NCI-H2227 (cell line): Measurements from ENCODE around the gene PTPRR.

Experiments
- DNase-seq: peaks from one replicate; lab custom pipeline; 2025; ENCODE audit not compliant: unreplicated experiment; lab: John Stamatoyannopoulos, UW

PTPRR gene

GRCh38 chr12:70806043-70806442 lies 114.5 kb downstream of the PTPRR start:
- no peak for DNase-seq

- no peak for DNase-seq
Measured at GRCh38 chr12:70798016-70798783, 122.3 kb downstream of the PTPRR start.

DNA sequence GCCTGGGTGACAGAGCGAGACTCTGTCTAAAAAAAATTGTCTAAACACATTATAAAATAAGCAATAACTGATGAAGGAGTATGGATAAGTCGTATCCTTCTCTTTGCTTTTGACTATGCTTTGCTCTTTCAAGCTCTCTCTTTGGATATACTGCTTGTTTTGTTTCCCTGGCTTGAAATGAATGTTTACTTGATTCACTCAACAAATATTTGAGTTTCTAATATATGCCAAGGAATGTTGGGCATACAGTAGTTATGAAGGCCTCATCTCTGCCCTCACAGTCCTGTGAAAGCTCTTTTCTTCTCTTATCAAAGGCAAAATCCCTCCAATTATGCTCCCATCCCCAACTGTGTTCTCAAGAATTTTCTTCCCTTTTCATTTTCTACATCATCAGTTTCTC lies 123.5 kb downstream of the PTPRR start:
- no peak for DNase-seq

GRCh38 chr12:70795608-70796007 lies 124.9 kb downstream of the PTPRR start:
- DNase-seq = no peak

GRCh38 chr12:70794131-70794530 lies 126.4 kb downstream of the PTPRR start:
- no peak for DNase-seq

DNA sequence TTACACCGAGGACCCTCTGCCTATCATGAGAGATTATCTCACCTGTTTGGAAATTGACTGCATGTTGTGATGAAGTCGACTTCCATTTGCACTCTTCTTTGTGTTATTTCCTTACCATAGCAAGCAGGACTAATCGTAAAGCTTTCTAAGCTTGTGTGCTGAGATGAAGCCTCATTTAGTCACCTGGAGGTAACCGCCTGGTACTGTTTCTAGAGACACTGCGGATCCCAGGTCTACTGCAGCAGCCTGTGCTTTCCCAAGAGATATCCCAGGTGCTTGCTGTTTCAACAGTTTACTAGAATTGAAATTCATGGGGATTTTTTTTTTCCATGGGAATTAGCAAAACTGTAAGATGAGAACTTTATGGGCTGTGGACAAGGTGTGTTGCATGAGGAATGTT lies 131.8 kb downstream of the PTPRR start:
- DNase-seq = no peak

DNA sequence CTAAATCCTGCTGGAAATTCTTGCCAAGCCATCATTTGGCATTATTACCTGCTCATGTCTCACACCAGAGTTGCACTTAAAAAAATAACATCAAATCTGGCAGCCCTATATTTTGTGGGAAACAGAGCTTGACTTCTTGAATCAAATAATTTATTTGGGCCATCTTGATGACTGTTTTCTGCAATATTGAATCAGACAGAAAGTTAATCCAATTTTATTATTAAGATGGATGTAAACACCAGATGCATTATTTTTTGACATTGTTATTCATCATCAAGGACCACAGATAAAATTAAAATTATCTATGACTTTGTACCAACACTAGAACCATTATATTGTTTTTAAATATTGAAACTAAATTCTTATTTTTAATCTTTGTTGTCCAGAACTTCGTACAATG lies 132.9 kb downstream of the PTPRR start:
- no peak for DNase-seq

- no peak for DNase-seq
Measured at GRCh38 chr12:70785896-70786295, 134.6 kb downstream of the PTPRR start.

- no peak for DNase-seq
Measured at GRCh38 chr12:70784042-70784668, 136.4 kb downstream of the PTPRR start.

GRCh38 chr12:70783455-70783854 lies 137.1 kb downstream of the PTPRR start:
- no peak for DNase-seq

GRCh38 chr12:70779250-70779649 lies 141.3 kb downstream of the PTPRR start:
- DNase-seq = no peak

DNA sequence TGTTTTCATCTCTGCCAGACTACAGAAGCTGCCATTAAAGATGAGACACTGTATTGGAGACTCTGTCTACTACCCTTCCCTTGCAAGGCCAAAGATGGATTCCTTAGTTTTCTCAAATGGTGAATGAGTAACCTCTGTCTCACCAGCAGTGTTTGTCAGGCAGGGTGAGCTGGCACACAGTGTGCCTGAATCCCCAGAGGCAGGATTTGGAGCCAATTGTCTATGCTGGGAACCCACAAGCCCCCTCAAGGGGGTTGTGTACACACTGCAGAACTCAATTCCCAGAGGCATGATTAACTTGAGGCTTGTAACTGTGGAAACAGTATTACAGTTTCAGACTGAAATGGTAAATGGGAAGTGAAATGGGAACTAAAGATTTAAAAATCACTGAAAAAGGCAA lies 146.5 kb downstream of the PTPRR start:
- no peak for DNase-seq

DNA sequence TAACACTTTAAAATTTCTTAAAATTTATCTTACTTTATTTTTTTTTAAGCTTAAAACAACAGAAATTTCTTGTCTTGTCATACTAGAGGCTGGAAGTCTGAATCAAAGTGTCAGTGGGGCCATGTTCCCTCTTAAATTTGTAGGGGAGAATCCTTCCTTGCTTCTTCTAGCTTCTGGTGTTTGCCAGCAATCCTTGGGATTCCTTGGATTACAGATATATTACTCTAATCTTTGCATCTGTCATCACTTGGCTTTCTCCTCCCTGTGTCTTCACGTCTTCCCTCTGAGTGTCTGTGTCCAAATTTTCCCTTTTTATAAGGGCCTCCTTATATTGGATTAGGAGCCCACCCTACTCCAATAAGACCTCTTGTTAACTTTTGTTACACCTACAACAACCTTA lies 147.7 kb downstream of the PTPRR start:
- DNase-seq = no peak

GRCh38 chr12:70771581-70771980 lies 149.0 kb downstream of the PTPRR start:
- DNase-seq = no peak

- DNase-seq = no peak
Measured at GRCh38 chr12:70763666-70764065, 156.9 kb downstream of the PTPRR start.

DNA sequence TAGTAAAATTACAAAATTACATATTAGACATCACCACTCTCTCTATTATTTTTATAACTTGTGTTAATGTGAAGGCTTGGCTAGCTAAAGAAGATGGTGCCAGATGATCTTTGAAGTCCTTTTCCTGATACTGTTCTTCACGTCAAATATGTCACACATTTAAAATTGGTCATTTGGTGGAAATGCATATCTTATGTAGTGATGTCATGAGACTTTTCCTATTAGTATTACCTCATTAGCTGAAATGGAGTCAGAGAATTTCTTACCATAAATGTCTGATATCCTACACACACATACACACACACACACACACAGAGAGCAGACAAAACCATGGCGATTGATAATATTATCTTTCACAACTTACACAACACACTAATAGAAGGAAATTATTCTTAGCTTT lies 158.5 kb downstream of the PTPRR start:
- DNase-seq = no peak

- DNase-seq = no peak
Measured at GRCh38 chr12:70759161-70759918, 161.2 kb downstream of the PTPRR start.

DNA sequence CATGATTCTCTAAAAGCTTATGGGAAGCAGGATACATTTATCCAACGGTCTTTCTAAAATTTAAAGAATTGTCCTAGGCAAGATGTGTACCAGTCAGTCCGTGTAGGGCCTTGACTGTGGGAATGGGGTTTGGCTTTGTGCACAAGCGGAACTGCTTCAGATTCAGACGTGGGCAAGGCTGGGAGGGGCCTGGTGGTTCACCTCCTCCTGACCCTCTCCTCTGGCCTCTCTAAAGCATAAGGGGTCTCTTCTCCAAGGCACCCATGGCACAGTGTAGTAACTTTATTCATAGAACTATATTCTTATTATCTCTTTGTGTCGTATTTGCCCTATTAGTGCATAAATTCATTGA lies 162.1 kb downstream of the PTPRR start:
- no peak for DNase-seq

DNA sequence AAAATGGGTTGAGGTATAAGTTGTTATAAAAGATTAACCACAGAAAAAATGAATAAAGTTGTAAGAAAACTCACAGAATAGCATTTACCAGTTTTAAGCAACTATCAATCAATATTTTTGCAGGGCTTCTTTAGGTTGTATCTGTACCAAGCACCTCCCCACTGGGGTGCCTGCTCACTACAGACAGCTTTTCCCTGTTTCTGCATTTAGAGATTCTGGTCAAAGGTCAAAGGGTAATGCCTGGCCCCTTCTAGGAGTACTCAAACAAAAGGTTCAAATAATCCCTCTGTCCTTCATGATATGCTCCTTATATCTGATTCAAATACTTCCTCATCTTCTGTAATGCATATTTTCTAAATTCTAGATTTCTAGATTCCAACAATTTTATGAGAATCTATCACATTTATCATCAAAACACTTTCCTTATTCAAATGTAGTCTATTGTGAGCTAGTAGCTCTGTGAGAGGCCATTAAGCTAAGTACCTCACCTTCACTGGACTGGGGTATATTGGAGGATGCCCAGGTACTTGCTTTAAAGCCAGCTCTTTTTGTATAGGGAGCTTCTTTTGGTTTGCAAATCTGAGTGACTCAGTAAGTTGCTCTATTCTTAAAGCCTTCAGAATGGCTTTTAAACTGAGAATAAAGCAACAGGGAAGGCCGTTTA lies 162.6 kb downstream of the PTPRR start:
- no peak for DNase-seq

DNA sequence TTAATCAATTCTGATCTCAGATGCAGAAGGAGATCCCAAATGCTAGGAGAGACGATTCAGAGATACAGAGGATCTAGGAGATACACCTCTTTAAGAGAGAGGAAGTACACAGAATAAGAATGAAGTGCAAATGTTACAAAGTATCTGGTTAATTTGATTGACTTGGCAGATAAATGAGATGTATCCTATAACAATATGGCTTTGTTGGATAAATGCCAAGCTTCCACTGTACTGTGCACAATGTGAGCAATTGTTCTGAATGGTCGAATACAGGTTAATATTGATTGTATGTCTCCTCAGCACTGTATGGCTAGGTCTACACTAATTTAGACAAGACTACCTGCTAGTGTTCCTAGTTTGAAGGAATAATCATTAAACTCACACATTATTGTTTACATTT lies 163.7 kb downstream of the PTPRR start:
- DNase-seq = no peak

- no peak for DNase-seq
Measured at GRCh38 chr12:70756118-70756517, 164.4 kb downstream of the PTPRR start.

DNA sequence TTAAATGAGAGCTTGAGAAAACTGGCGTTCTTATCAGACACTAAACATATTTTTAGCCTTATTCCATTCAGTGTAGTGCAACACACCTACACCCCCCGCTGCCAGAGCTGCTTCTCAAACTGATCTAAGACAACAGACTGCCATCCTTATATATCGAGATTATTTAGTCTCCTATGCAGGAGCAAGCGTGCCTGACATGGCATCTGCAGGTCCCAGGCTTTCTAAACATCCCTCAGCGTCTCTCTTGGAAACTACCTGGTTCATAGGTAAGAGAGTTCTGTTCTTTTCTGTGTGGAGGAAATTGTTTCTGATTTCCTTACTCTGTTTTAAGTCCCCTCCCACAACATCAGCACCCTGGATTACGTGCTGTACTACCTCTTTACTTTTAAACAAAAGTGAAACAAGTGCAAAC lies 166.2 kb downstream of the PTPRR start:
- no peak for DNase-seq
